NCI-H128 (cell line): ENCODE results near the gene PLPP1.
"Not testable (repeated sequence)": the region's sequence is repeated elsewhere in the genome, so short reads cannot be mapped to it uniquely, and the experiment has no call there.

Source experiments
- DNase-seq: peaks from one replicate; lab custom pipeline; 2025; ENCODE audit not compliant: unreplicated experiment; lab: John Stamatoyannopoulos, UW

PLPP1 gene

GRCh38 chr5:55505711-55506110 lies 29.1 kb downstream of the PLPP1 start:
- DNase-seq, result not testable (repeated sequence)

GRCh38 chr5:55503917-55504316 lies 30.8 kb downstream of the PLPP1 start:
- DNase-seq, result not testable (repeated sequence)

GRCh38 chr5:55502759-55503158 lies 32.0 kb downstream of the PLPP1 start:
- DNase-seq, result no peak

GRCh38 chr5:55498457-55498856 lies 36.3 kb downstream of the PLPP1 start:
- DNase-seq, result no peak

- DNase-seq, result no peak
Observed at GRCh38 chr5:55497712-55498111, 37.1 kb downstream of the PLPP1 start.

GRCh38 chr5:55495216-55495615 lies 39.5 kb downstream of the PLPP1 start:
- DNase-seq, result no peak

GRCh38 chr5:55492449-55492848 lies 42.3 kb downstream of the PLPP1 start:
- DNase-seq, result no peak

GRCh38 chr5:55485073-55485472 lies 49.7 kb downstream of the PLPP1 start:
- DNase-seq, result no peak

- no peak for DNase-seq
Observed at GRCh38 chr5:55484531-55484930, 50.2 kb downstream of the PLPP1 start.

- DNase-seq, result no peak
Observed at GRCh38 chr5:55483885-55484284, 50.9 kb downstream of the PLPP1 start.

- DNase-seq, result no peak
Observed at GRCh38 chr5:55481293-55481855, 53.4 kb downstream of the PLPP1 start.

GRCh38 chr5:55480781-55481180 lies 54.0 kb downstream of the PLPP1 start:
- no peak for DNase-seq

- DNase-seq, result no peak
Observed at GRCh38 chr5:55472642-55473041, 62.1 kb downstream of the PLPP1 start.

- no peak for DNase-seq
Observed at GRCh38 chr5:55471468-55471867, 63.3 kb downstream of the PLPP1 start.

- no peak for DNase-seq
Observed at GRCh38 chr5:55470282-55470681, 64.5 kb downstream of the PLPP1 start.

GRCh38 chr5:55469839-55470238 lies 64.9 kb downstream of the PLPP1 start:
- no peak for DNase-seq

- DNase-seq, result no peak
Observed at GRCh38 chr5:55467862-55468551, 66.8 kb downstream of the PLPP1 start.

GRCh38 chr5:55463613-55464012 lies 71.2 kb downstream of the PLPP1 start:
- DNase-seq, result no peak

- no peak for DNase-seq
Observed at GRCh38 chr5:55459572-55459971, 75.2 kb downstream of the PLPP1 start.

- DNase-seq, result no peak
Observed at GRCh38 chr5:55456216-55456895, 78.4 kb downstream of the PLPP1 start.

GRCh38 chr5:55454282-55454681 lies 80.5 kb downstream of the PLPP1 start:
- DNase-seq, result no peak

GRCh38 chr5:55453211-55453610 lies 81.6 kb downstream of the PLPP1 start:
- DNase-seq, result no peak
